C4-2B (cell line): ENCODE measurements around the gene SERPINH1.

ENCODE experiments used
- CTCF ChIP-seq: fragments of 450-650 bp; conservative IDR thresholded peaks from 2 replicates; pipeline ENCODE4 v1.5.1; 2017; ENCODE audit warnings: mild to moderate bottlenecking
- ZFX ChIP-seq: fragments of 450-650 bp; IDR thresholded peaks from 2 replicates; pipeline ENCODE4 v1.6.1; 2017

DNA sequence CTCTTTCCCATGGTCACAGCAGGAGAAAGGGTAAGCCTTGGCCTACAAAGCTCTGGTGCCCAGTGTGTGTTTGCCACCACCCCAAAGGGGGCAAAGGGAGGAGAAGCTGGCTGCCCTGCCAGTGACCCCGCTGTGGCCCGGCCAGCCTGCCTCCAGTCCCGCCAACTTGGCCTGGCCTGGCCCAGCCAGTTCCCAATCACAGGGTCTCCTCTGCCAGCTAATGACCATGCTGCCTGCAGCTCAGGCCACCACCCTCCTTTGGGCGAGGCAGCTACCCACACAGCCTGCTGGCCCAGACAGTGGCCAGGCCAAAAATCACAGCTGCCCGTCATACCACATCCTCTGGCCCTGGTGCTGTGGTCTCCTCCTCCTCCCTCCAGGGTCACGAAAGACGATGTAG is 41.4 kb upstream of the SERPINH1 start:
- TF ChIP-seq CTCF, result no peak
- no peak for TF ChIP-seq ZFX
